ENCODE results near the gene GLYATL2. TPM values are rescaled to one million over a fixed set of nuclear protein-coding genes. Genes with fewer than 3 reads are reported as not detected.

Gene GLYATL2
- total and polyA plus RNA-seq, 2 of the 13 experiments (the other 11 are each of a cell fraction or from before 2014, with no cell fraction given), result not detected

GRCh38 chr11:58861533-58861932 is 17.0 kb upstream of the GLYATL2 start (continued):
- TF ChIP-seq, protein P1, sequence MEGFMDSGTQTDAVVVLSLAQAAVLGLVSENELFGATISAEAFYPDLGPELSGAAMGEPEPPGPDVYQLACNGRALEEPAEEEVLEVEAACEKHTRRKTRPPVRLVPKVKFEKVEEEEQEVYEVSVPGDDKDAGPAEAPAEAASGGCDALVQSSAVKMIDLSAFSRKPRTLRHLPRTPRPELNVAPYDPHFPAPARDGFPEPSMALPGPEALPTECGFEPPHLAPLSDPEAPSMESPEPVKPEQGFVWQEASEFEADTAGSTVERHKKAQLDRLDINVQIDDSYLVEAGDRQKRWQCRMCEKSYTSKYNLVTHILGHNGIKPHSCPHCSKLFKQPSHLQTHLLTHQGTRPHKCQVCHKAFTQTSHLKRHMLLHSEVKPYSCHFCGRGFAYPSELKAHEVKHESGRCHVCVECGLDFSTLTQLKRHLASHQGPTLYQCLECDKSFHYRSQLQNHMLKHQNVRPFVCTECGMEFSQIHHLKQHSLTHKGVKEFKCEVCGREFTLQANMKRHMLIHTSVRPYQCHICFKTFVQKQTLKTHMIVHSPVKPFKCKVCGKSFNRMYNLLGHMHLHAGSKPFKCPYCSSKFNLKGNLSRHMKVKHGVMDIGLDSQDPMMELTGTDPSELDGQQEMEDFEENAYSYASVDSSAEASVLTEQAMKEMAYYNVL (CRISPR knock-in tag; IDR thresholded peaks at IDR 0.05; ENCODE audit: borderline replicate concordance), result no peak
- TF ChIP-seq FIP1L1 (IDR thresholded peaks at IDR 0.05; ENCODE audit: borderline replicate concordance, insufficient read depth, low read depth, low read length), result no peak

- intact Hi-C loops (cut with micrococcal nuclease; ENCODE audit: unreplicated experiment) (no loop called here), in situ Hi-C loops (cut with HindIII; ENCODE audit: extremely low pct_ligation_motif_present, low pct_unique_long_range_greater_than_20kb) (no loop called here)
- FAIRE-seq (no peak), DNase-seq (ENCODE audit: low spot score) (no peak), ATAC-seq (no peak)
- H3K27ac ChIP-seq (ENCODE audit: extremely low read length, insufficient read depth, low read length), result no peak overlapping the region
- H3K36me3 ChIP-seq (replicated peaks in 1 of 2; ENCODE audit: control insufficient read depth in 1 of 2, insufficient read depth in 2 of 2, low read length in 2 of 2), result no peaks in the 10 kb centered on the region
- POLR2A ChIA-PET, result no interaction called here
- H3K4me2 ChIP-seq (ENCODE audit: low read depth, low read length), result no peak overlapping the region
- no peak overlapping the region for H3K9ac ChIP-seq (ENCODE audit: insufficient read depth, low read depth, low read length)
- no peaks in the 10 kb centered on the region; the same call in 1 of the 2 replicates for H3K9me3 ChIP-seq (ENCODE audit: low read length)
- no TSS peak for BruUV-seq (replicated peaks)
- no peaks in the 10 kb centered on the region for H4K20me1 ChIP-seq (ENCODE audit: insufficient read depth, low read length)
- no peaks in the 10 kb centered on the region for H3K4me1 ChIP-seq (ENCODE audit: insufficient read depth, low read length)
- no peak overlapping the region for H3K4me3 ChIP-seq (replicated peaks in 1 of 3; ENCODE audit: insufficient read depth in 1 of 3, low read depth in 2 of 3, low read length in 3 of 3)
- CTCF ChIA-PET (ENCODE audit: low intra/inter-chr PET ratio, low total read pairs), result no interaction called here
- H3K79me2 ChIP-seq (ENCODE audit: insufficient read depth, low read length), result no peaks in the 10 kb centered on the region
- no peak overlapping the region for H2AFZ ChIP-seq (ENCODE audit: low read length)
- no peaks in the 10 kb centered on the region; a peak in 1 of 5 replicates for H3K27me3 ChIP-seq (ENCODE audit: control insufficient read depth in 1 of 2, insufficient read depth in 2 of 2, low read length in 2 of 2)
- TF ChIP-seq PRDM10 (CRISPR knock-in tag; IDR thresholded peaks at IDR 0.05; ENCODE audit: low read depth), result no peak
- TF ChIP-seq HNRNPL (IDR thresholded peaks at IDR 0.05; ENCODE audit: low read depth, low read length), result no peak
- no peak for TF ChIP-seq ZC3H4 (CRISPR knock-in tag; IDR thresholded peaks at IDR 0.05; ENCODE audit: borderline replicate concordance)
- no peak for TF ChIP-seq NFATC3 (CRISPR knock-in tag; IDR thresholded peaks at IDR 0.05)
- no peak for TF ChIP-seq JARID2 (CRISPR knock-in tag; IDR thresholded peaks at IDR 0.05; ENCODE audit: insufficient replicate concordance)
- TF ChIP-seq NFIB (CRISPR knock-in tag; IDR thresholded peaks at IDR 0.05; ENCODE audit: borderline replicate concordance), result no peak
- no peak for TF ChIP-seq ARID5B (CRISPR knock-in tag; IDR thresholded peaks at IDR 0.05)
- TF ChIP-seq TCF7 (IDR thresholded peaks at IDR 0.05; ENCODE audit: low read depth), result no peak
- TF ChIP-seq POLR2AphosphoS2 (IDR thresholded peaks at IDR 0.05; ENCODE audit: low read depth, low read length), result no peak
- TF ChIP-seq MIER2 (CRISPR knock-in tag; IDR thresholded peaks at IDR 0.05), result no peak
These were observed 12.3 kb upstream of the GLYATL2 start for GRCh38 chr11:58856806-58857205.
